HAP-1 (cell line): Measurements from ENCODE around the gene PRF1.
"Not testable (repeated sequence)": the region's sequence is repeated elsewhere in the genome, so short reads cannot be mapped to it uniquely, and the experiment has no call there.

ENCODE experiments used
- DNase-seq, 2 experiments: peaks; one replicate each; pipeline ENCODE4 v3.0.0-alpha.2; 2016 to 2020; ENCODE audit warnings: low spot score in 2 of 2
- H3K27me3 ChIP-seq: fragments of 250-450 bp; sonication (Bioruptor Pico); 2 replicates; pipeline ENCODE4 v1.5.1; 2020; ENCODE audit warnings: low read depth, mild to moderate bottlenecking, moderate library complexity
- H3K36me3 ChIP-seq: fragments of 250-450 bp; sonication (Bioruptor Pico); replicated peaks from 2 replicates; pipeline ENCODE4 v1.5.1; 2020; ENCODE audit warnings: mild to moderate bottlenecking
- H3K4me1 ChIP-seq: fragments of 250-450 bp; sonication (Bioruptor Pico); 2 replicates; pipeline ENCODE4 v1.5.1; 2020; ENCODE audit warnings: mild to moderate bottlenecking
- H3K4me3 ChIP-seq: fragments of 250-450 bp; sonication (Bioruptor Pico); 2 replicates; pipeline ENCODE4 v1.5.1; 2020; ENCODE audit warnings: mild to moderate bottlenecking, moderate library complexity
- H3K9me3 ChIP-seq: fragments of 250-450 bp; sonication (Bioruptor Pico); 2 replicates; pipeline ENCODE4 v1.5.1; 2020; ENCODE audit warnings: mild to moderate bottlenecking, moderate library complexity
- in situ Hi-C: fragments of 300-500 bp; cut with MboI; formaldehyde crosslinking; loops from 3 replicates; pipeline ENCODE4 v1.14.3; 2020; ENCODE audit warnings: low sequenced_read_pairs, inconsistent platforms, mixed read lengths

Gene PRF1

GRCh38 chr10:70584909-70585544 is 17.5 kb downstream of the PRF1 start:
- H3K9me3 ChIP-seq: no peaks in the 10 kb centered on the region
- in situ Hi-C loops: no loop called here
- DNase-seq: peak in 1 of 2 experiments; percentile 45

DNA sequence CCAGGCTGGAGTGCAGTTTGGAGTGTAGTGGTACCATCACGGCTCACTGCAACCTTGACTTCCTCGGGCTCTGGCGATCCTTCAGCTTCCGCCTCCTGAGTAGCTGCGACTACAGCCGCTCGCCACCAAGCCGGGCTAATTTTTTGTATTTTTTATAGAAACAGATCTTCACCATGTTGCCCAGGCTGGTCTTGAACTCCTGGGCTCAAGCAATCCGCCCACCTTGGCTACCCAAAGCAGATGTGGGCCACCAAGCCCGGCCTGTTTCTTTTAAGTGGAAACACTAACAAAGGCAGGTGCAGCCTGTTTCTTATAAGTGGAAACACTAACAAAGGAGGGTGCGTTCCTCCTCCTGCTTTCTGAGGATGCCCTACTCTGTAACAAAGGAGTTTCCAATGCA is 18.2 kb downstream of the PRF1 start:
- Histone ChIP-seq H3K4me1 (no peaks in the 10 kb centered on the region), H3K27me3 (peaks cover 11% of the 10 kb centered on the region; the same call in 1 of the 2 replicates), H3K36me3 (no peaks in the 10 kb centered on the region), H3K9me3 (no peaks in the 10 kb centered on the region), H3K4me3 (no peak overlapping the region)
- DNase-seq: no peak
- in situ Hi-C loops: no loop called here

More at GRCh38 chr10:70584909-70585544, 17.5 kb downstream of the PRF1 start:
- H3K36me3 ChIP-seq: no peaks in the 10 kb centered on the region
- H3K4me3 ChIP-seq: no peak overlapping the region
- no peaks in the 10 kb centered on the region for H3K4me1 ChIP-seq
- peaks cover 11% of the 10 kb centered on the region; the same call in 1 of the 2 replicates for H3K27me3 ChIP-seq

GRCh38 chr10:70583669-70584037 is 18.9 kb downstream of the PRF1 start:
- Histone ChIP-seq H3K27me3 (peaks cover 7% of the 10 kb centered on the region; the same call in 1 of the 2 replicates), H3K4me1 (no peaks in the 10 kb centered on the region), H3K4me3 (no peak overlapping the region), H3K9me3 (no peaks in the 10 kb centered on the region), H3K36me3 (no peaks in the 10 kb centered on the region)
- in situ Hi-C loops: no loop called here
- no peak for DNase-seq

GRCh38 chr10:70582793-70583668 is 19.5 kb downstream of the PRF1 start:
- Histone ChIP-seq H3K9me3 (no peaks in the 10 kb centered on the region), H3K4me1 (no peaks in the 10 kb centered on the region), H3K36me3 (no peaks in the 10 kb centered on the region), H3K27me3 (0 out of 2 replicates have a peak, but pooled peaks cover 4% of the 10 kb centered on the region), H3K4me3 (no peak overlapping the region)
- in situ Hi-C loops: no loop called here
- DNase-seq: no peak

DNA sequence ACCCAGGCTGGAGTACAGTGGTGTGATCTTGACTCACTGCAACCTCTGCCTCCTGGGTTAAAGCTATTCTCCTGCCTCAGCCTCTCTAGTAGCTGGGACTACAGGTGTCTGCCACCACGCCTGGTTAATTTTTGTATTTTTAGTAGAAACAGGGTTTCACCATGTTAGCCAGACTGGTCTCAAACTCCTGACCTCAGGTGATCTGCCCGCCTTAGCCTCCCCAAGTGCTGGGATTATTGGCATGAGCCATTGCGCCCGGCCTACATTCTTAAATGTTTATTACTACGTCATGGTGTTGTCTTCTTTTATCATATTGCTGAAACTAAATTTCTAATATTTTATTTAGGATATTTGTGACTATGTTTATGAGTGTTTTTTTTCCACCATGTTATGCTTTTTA is 21.4 kb downstream of the PRF1 start:
- in situ Hi-C loops: not testable (repeated sequence)

DNA sequence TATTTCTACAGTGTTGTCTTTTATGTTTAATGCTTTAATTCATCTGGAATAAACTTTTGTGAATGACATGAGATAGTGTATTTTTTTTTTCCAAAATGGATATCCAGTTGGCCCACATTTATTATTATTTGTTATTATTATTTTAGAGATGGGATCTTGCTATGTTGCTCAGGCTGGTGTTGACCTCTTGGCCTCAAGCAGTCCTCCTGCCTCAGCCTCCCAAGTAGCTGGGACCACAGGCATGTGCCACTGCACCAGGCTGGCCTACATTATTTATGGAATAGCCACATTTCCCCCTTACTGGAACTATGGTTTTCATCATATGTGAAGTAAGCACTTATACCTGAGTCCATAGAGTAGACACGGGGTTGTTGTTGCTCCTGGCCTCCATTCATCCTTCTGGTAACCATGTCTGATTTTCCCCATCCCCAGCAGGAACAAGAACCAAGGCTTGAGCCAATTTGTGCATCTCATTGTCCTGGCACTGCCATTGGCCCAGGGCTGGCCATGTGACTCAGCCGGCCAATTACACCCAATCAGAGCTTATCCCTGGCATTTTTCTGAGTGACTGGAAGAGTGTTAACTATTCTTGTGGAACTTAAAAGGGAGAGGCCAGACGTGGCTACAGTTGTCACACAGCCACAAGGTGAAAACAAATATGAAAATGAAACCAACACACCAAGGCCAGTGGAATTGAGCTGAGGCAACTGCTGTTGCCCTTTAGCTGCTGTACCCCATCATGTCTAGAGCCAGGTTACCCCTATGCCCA is 23.1 kb downstream of the PRF1 start:
- Histone ChIP-seq H3K9me3 (no peaks in the 10 kb centered on the region), H3K27me3 (no peaks in the 10 kb centered on the region), H3K4me1 (no peaks in the 10 kb centered on the region), H3K36me3 (no peaks in the 10 kb centered on the region), H3K4me3 (no peak overlapping the region)
- in situ Hi-C loops: no loop called here
- DNase-seq: no peak

More for the DNA sequence above, 21.4 kb downstream of the PRF1 start:
- not testable (repeated sequence) for H3K9me3 ChIP-seq, H3K4me3 ChIP-seq, H3K36me3 ChIP-seq, H3K27me3 ChIP-seq, H3K4me1 ChIP-seq, DNase-seq

DNA sequence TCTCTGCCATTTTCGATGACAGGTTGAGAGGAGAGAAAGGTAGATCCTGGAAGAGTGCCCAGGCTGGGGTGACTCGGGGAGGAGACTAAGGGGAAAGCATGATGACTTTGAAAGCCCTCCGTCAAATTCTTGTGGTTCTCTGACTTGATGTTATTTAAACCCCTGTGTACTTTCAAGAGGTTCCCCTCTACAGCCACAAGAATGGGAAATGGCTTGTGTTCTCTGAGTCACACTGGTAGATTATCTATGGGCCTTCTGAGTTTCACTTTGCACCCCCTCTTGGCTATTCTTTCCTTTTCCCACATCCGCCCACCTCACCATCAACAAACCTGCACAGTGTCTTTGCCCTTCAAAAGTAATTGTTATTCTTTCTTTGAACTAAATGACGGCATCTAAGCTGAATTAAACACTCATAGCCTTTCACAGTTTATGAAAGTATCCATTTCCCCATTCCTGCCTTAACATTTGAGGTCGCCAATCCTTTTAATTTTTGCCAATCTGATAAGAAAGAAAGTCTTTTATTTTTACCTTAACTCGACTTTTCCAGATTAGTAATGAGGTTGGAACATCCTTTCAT is 24.1 kb downstream of the PRF1 start:
- H3K27me3 ChIP-seq: no peaks in the 10 kb centered on the region
- in situ Hi-C loops: no loop called here
- no peaks in the 10 kb centered on the region for H3K36me3 ChIP-seq
- H3K4me1 ChIP-seq: no peaks in the 10 kb centered on the region
- H3K4me3 ChIP-seq: no peak overlapping the region
- no peaks in the 10 kb centered on the region for H3K9me3 ChIP-seq
- DNase-seq: no peak

DNA sequence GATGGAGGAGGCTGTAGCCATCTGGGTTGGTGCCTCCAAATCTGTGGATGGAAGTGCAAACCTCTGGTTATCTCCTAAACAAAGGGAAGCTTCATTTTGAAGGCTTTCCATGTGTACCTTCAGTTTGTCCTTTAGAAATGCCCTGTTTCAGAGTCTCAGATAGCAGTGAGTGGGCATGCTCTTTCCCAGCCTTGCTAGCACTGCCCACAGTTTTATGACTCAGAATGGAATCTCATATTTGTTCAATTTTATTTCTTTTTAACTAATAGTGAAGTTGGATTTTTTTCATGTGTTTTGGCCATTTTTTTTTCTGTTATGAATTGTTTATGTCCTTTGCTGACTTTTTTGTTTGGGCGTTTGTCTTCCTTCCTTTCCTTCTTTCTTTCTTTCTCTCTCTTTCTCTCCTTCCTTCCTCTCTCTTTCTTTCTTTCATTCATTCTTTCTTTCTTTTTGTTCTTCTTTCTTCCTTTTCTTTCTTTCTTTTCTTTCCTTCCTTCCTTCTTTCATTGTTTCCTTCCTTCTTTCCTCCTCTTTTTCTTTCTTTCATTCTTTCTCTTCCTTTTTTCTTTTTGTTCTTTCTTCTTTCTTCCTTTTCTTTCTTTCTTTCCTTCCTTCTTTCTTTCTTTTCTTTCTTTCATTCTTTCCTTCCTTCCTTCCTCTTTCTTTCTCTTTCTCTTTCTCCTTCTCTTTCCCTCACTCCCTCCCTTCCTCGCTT is 25.6 kb downstream of the PRF1 start:
- H3K4me3 ChIP-seq: no peak overlapping the region
- in situ Hi-C loops: no loop called here
- H3K27me3 ChIP-seq: no peaks in the 10 kb centered on the region
- H3K4me1 ChIP-seq: no peaks in the 10 kb centered on the region
- no peaks in the 10 kb centered on the region for H3K9me3 ChIP-seq
- H3K36me3 ChIP-seq: no peaks in the 10 kb centered on the region
- no peak for DNase-seq

- Histone ChIP-seq H3K36me3 (no peaks in the 10 kb centered on the region), H3K9me3 (no peaks in the 10 kb centered on the region), H3K4me1 (no peaks in the 10 kb centered on the region), H3K27me3 (no peaks in the 10 kb centered on the region), H3K4me3 (no peak overlapping the region)
- in situ Hi-C loops: no loop called here
- no peak for DNase-seq
Observed at GRCh38 chr10:70575874-70576802, 26.4 kb downstream of the PRF1 start.

DNA sequence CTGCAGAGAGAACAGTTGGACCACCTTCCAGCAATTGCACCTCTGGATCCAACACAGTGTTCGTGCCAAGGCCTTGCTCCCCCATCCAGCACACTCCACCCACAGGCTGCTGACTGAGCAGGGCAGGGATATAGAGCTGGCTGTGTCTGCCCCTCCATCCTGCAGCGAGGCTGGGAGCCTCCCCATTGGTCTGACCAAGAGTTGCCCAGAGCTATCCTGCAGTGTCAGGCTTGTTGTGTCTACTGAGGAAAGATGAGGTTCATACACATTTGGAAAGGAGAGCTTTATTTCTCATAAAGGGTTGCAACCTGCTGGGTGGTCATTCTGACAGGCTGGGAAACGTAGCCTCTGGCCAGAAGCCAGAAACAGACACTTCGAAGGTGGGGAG is 27.1 kb downstream of the PRF1 start:
- H3K4me3 ChIP-seq: no peak overlapping the region
- in situ Hi-C loops: no loop called here
- no peaks in the 10 kb centered on the region for H3K36me3 ChIP-seq
- no peaks in the 10 kb centered on the region for H3K4me1 ChIP-seq
- H3K9me3 ChIP-seq: no peaks in the 10 kb centered on the region
- H3K27me3 ChIP-seq: no peaks in the 10 kb centered on the region
- no peak for DNase-seq

DNA sequence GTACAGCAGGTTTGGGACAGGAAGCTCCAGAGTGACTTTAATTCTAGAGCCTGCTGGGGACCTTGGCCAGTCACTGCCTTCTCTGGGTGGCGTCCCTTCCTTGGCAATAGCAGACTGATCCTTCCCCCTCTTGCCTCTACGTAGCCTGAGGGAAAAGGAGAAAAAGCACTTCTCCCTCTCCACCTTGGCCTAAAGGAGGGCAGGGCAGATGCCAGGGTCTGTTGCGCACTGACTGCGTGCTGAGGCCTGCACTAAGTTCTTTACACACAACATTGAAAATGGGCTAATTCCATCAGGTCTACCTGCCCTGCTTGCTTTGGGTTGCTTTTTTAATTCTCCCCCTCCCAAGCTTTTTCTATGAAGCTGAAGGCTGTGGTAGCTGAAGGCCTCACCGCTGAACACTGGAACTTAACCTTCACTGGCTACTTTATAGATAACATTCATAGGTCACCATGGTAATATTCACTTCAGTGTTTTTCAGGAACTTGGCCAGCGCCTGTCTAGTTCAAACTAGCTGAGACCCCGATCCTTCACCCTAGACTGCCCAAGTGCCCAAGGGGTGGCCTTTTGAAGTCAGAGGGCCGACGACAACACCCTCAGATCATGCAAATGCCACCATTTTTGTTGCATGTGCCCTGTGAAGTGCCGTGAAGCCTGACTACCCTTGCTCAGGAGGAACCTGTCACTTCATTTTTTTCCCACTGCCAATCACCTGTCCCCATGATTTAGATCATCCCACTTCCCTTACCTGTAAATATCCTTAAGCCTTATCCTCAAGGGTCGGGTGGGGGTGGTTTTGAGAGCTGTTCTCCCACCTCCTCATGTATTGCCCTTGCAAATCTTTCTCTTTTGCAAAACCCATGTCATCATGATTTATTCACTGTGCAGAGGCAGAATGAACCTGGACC is 28.7 kb downstream of the PRF1 start:
- in situ Hi-C loops: no loop called here
- Histone ChIP-seq H3K4me1 (no peaks in the 10 kb centered on the region), H3K27me3 (no peaks in the 10 kb centered on the region), H3K9me3 (no peaks in the 10 kb centered on the region), H3K36me3 (no peaks in the 10 kb centered on the region), H3K4me3 (no peak overlapping the region)
- DNase-seq: no peak
